Stimulated activated CD4-positive, alpha-beta T cell treated with anti-CD3 and anti-CD28 coated beads, Interleukin-12 subunit alpha, Interleukin-12 subunit beta, amount 100 ng/mL, for 24 hours (primary cell): ENCODE data around the gene GNE.
"Not testable (repeated sequence)": the region's sequence is repeated elsewhere in the genome, so short reads cannot be mapped to it uniquely, and the experiment has no call there.

Source experiments
- DNase-seq, 2 experiments: peaks; one replicate each; pipeline ENCODE4 v3.0.0-alpha.2; 2020; ENCODE audit warnings: low read depth in 2 of 2

GNE gene, protein sequence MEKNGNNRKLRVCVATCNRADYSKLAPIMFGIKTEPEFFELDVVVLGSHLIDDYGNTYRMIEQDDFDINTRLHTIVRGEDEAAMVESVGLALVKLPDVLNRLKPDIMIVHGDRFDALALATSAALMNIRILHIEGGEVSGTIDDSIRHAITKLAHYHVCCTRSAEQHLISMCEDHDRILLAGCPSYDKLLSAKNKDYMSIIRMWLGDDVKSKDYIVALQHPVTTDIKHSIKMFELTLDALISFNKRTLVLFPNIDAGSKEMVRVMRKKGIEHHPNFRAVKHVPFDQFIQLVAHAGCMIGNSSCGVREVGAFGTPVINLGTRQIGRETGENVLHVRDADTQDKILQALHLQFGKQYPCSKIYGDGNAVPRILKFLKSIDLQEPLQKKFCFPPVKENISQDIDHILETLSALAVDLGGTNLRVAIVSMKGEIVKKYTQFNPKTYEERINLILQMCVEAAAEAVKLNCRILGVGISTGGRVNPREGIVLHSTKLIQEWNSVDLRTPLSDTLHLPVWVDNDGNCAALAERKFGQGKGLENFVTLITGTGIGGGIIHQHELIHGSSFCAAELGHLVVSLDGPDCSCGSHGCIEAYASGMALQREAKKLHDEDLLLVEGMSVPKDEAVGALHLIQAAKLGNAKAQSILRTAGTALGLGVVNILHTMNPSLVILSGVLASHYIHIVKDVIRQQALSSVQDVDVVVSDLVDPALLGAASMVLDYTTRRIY

GRCh38 chr9:36258208-36258995 lies at the start of gene GNE:
Gene GNE (minus strand): TSS chr9:36258448. CDS start chr9:36249355, 9,093 bp downstream.
- peak; percentile 94 to 97 for DNase-seq

GRCh38 chr9:36306471-36307306 lies 48.4 kb upstream of the GNE start:
- DNase-seq: no peak

DNA sequence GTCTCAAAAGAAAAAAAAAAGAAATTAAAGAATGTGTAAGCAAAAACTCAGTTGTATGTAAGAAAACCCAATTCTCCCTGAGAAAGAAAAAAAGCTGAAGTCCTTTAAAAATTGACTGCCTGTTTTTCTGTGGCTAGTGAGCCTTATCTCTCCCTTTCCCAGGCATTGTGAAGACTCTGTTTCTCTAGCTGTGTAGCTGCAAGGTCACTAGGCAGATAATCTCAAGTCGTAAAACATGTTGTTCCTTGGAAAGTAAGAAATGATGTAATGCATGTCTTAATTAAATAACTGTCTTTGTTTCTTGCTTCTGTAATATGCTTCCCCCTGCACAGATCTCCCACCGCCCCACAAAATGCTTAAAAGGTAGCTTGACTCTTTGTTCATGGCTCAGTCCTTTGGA lies 46.1 kb upstream of the GNE start:
- not testable (repeated sequence) for DNase-seq

DNA sequence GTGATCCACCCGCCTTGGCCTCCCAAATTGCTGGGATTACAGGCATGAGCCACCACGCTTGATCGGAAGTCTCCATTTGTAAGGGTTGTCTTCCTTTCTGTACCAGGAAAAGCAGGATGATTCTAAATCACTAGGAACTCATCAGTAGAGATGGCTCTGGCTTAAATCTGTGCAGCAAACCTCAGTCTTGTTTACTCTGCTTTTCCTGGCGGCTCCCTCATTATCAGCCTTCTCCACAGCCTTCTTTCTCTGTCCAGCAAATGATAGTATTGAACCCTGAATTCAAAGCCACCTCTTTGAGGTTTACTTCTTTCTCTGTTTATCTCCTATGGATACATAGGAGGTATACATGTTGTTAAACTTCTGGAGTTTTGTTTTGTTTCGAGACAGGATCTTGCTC lies 43.0 kb upstream of the GNE start:
- no peak for DNase-seq

- no peak for DNase-seq
Observed at GRCh38 chr9:36298566-36298965, 40.3 kb upstream of the GNE start.

GRCh38 chr9:36297798-36298197 lies 39.5 kb upstream of the GNE start:
- DNase-seq: no peak

- DNase-seq: not testable (repeated sequence)
Observed at GRCh38 chr9:36294996-36295395, 36.7 kb upstream of the GNE start.

DNA sequence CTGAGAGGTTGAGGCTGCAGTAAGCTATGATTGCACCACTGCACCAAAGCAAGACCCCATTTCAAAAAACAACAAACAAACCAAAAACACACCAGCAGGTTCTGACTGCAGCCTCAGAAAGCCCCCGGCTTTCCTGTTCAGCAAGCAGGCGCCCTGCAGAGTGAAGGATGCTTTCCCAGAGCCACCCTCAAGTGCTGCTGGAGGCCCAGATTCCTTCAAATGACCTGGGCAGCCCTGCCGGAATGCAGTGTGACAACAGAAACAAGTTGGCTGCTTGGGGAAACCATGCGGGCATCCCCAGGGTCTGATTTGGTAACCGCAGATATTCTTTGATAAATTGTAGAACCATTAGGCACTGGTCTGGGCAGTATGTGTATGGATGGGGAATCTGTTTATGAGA lies 35.7 kb upstream of the GNE start:
- DNase-seq: no peak

DNA sequence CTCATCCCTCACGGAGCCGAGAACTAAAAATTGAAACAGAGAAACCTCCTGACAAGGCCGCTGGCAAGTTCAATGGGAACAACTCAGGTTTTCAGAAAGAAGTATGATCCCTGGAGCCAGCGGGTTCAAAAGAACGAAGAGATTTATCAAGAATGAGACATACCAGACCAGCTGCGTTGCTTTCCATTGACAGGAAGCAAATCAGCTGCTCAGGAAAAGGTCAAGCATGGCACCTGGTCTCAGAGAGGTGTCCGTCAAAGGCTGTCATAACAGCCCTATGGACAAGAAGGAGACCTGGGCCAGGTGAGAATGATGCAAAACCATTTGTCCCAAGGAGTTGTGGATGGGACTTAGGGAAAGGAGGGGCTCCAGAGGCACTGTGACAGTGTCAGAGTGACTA lies 34.9 kb upstream of the GNE start:
- no peak for DNase-seq

DNA sequence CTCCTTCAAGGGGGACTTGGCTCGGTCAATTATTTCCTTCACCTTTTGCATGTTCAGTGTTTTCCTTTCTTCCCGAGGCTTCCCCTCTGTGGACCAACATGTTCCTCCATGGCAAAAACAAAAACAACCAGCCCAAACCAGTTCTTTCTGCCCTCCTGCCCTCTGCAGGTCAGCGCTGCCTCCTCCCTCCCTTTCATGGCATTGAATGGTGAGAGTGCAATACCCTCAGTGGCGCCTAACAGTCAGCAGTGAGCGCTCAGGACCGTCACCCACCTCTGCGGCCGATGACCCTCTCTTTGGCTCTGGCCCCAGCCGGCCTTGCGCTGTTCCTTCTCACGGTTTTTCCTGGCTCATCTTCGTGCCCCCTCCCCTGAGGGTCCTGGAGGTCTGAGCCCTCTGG lies 34.4 kb upstream of the GNE start:
- DNase-seq: no peak

DNA sequence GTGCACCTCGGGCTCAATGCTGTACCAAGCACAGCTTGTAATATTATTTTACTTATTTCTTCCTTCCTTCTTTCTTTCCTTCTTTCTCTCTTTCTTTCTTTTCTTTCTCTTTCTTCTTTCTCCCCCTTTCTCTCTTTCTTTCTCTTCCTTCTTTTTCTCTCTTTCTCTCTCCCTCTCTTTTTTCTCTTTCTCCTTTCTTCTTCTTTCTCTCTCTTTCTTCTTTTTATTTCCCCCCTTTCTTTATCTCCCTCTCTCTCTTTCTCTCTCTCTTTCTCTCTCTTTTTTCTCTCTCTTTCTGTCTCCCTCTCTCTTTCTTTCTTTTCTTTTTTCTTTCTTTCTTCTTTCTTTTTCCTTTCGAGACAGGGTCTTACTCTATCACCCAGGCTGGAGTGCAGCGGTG lies 32.7 kb upstream of the GNE start:
- DNase-seq: no peak

DNA sequence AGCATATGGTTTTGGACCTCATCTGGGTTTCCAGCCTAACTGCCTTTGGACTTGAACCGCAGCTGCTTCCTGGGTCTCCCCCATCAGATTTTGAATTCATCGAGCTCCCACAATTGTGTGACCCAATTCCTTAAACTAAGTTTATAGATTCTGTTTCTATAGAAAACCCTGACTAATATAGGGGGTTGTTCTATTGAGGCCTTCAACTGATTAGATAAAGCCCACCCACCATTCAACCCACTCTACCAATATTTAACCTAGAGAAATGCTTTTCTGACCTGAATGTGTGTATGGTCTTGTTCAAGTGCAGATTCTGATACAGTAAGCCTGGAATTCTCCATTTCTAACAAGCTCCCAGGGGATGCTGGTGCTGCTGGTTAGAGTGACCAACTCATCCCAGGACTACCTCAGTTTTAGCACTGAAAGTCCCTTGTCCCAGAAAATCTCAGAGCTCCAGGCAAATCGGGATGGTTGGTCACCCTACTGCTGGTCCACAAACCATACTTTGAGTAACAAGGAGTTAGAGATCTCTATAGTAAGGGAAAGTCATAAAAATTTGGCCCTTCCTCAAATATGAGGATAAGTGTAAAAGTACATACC lies 31.7 kb upstream of the GNE start:
- no peak for DNase-seq

- no peak for DNase-seq
Observed at GRCh38 chr9:36288070-36288469, 29.8 kb upstream of the GNE start.

GRCh38 chr9:36286388-36286787 lies 28.1 kb upstream of the GNE start:
- no peak for DNase-seq

- no peak for DNase-seq
Observed at GRCh38 chr9:36284226-36284625, 26.0 kb upstream of the GNE start.

GRCh38 chr9:36282275-36282674 lies 24.0 kb upstream of the GNE start:
- no peak for DNase-seq

DNA sequence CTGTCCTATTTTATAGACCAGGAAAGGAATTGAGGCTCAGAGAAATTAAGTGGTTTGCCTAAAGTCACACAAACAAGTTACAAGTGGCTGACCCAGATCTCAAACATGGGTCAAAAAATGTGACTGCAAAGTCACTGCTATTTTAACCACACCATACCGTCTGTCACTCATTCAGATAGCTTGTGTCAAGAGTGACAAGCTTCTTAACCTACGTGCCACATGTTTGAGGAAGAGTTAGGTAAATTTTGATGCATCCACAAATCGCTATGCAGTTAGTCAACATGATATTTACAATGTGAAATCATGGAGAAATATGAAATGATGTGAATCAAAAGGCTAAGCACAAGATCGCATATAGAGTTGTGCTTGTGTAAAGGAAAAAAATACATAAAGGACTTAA lies 22.7 kb upstream of the GNE start:
- DNase-seq: no peak

DNA sequence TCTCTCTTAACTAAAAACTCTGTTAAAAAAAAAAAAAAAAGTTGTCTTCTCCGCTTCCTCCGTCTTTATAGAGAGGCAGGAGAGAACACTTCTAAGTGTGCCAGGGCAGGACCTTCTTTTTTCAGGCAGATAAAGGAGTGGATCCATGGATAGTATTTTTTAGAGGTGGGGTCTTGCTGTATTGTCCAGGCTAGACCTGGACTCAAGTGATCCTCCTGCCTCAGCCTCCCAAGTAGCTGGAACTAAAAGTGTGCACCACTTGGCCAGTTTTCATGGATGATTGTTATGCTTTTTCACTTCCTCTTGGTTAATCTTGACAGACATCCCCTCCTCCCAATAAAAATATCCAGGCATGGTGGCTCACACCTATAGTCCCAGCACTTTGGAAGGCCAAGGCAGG lies 20.0 kb upstream of the GNE start:
- no peak for DNase-seq

- no peak for DNase-seq
Observed at GRCh38 chr9:36276781-36277181, 18.5 kb upstream of the GNE start.

DNA sequence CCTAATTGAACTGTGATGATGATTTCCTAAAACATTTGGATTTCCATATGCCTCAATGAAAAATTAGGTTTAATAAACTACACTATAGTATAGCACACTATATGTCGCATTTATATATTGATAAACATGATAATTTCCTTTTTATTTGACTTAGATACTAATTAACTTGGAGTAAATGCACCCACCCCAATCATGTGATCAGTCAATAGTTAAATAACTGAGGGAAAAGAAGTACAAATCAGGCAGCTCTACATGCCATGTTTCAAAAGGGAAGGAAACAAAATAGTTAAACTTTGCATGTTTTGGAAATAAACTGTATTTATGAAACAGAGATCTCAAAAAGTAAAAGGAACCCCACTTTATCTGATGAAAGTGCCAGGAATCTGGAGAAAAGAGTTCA lies 18.0 kb upstream of the GNE start:
- DNase-seq: no peak

DNA sequence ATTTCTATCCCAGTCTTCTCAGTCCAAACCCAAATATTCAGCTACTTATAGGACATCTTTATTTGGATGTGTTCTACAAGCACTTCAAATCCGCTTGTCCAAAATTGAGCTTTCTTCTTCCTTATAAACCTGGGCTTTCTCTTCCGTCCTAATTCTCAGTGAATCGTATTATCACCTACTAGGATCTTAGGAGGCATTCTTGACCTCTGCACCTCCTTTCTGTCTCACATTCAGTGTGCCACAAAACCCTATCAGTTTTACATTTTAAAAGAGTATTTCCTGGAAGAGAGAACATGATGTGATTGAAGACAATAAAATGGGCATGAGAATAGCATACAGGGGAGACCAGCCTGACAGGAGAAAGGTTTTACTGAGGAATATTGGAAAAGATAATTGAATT lies 16.8 kb upstream of the GNE start:
- no peak for DNase-seq
